RWPE1 (cell line): Measurements from ENCODE around the gene POLG.

Experiments
- CTCF ChIA-PET: fragments of 350-600 bp; sonication (Branson Sonifier 250); formaldehyde crosslinking; extraction: SDS; loops from one replicate; lab custom pipeline; 2021; lab: Yijun Ruan, JAX
- POLR2A ChIA-PET: fragments of 400-600 bp; formaldehyde crosslinking; extraction: SDS; loops from one replicate; lab custom pipeline; 2020; ENCODE audit warnings: antibody characterized with exemption; ENCODE audit not compliant: low non-redundant PET; lab: Yijun Ruan, JAX
- DNase-seq: peaks from one replicate; pipeline ENCODE4 v3.0.0; 2012; ENCODE audit warnings: low spot score
- H3K27ac ChIP-seq: fragments of 450-650 bp; 2 replicates; pipeline ENCODE4 v1.5.1; 2017
- TF ChIP-seq, protein P1 (sequence below): fragments of 450-650 bp; conservative IDR thresholded peaks from 2 replicates; pipeline ENCODE4 v1.5.1; 2017; ENCODE audit warnings: low read depth, mild to moderate bottlenecking

Gene POLG

DNA sequence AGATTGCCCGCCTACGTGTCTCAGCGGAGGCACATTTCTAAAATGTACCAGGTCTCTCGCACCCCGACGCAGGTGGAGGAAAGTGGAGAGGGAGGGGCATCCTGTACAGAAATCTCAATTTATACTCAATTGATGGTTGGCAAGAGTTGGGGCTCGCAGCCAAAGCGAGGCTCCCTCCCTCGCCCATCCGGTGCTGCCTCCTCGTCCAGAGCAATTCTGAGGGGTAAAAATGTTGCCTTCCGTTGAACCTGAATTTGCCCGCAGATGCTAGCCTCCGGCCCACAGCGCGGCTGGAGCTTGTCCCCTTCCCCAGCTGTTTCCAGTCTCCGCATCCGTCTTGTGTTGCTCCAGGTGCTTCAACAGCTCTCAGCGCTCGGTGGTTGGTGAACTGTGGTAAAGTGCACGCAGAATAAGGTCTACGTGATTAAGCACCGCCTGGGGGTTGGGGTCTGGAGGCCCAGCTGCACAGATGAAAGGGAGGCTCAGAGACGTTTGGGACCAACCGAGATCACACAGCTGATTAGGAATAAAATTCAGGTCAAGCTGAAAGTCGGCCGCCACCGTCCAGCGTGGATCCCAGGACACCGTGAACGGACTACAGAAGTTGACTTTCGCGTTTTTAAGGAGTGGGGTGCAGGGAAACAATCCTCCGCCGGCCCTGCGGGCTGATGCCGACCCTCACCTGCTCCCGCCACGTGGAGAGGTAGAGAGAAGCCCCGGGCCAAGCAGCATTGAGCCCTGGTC lies 846 bp upstream of the POLG start:
- H3K27ac ChIP-seq, result peak overlapping the region; percentile 89
- POLR2A ChIA-PET, result interaction anchor here (0.6 kb wide), 1 partner anchor 63 kb away, joined by 8 read pairs; no protein-coding TSS in a partner anchor
- TF ChIP-seq, protein P1, sequence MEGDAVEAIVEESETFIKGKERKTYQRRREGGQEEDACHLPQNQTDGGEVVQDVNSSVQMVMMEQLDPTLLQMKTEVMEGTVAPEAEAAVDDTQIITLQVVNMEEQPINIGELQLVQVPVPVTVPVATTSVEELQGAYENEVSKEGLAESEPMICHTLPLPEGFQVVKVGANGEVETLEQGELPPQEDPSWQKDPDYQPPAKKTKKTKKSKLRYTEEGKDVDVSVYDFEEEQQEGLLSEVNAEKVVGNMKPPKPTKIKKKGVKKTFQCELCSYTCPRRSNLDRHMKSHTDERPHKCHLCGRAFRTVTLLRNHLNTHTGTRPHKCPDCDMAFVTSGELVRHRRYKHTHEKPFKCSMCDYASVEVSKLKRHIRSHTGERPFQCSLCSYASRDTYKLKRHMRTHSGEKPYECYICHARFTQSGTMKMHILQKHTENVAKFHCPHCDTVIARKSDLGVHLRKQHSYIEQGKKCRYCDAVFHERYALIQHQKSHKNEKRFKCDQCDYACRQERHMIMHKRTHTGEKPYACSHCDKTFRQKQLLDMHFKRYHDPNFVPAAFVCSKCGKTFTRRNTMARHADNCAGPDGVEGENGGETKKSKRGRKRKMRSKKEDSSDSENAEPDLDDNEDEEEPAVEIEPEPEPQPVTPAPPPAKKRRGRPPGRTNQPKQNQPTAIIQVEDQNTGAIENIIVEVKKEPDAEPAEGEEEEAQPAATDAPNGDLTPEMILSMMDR, result no peak
- CTCF ChIA-PET, result interaction anchor here (0.6 to 1.2 kb wide), 2 partner anchors 22 to 23 kb away, joined by 3 to 5 read pairs; no protein-coding TSS in a partner anchor
- DNase-seq, result no peak

DNA sequence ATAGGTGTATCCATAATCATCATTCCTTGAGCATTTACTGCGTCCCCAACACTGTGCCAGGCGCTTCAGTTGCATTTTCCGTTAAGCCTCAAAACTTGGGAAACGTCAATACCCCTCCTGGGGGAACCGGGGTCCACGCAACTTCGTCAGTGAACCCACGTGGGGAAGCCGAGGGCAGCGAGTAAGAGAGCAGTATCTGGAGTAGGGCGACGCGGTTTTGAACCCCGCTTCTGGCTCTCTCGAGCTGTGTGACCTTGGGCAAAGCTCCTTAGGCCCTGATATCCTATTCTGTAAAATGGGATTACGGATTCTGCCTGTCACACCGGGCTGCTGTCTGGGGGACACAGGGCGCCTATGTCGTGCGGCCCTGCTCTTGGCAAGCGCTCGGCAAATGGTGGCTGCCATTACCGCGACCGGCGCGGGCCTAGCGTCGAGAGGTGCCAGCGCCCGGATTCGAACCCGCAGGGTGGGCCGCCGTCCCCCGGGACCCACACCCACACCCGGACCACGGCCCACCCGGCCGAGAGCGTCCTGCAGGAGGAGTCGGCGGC lies 590 bp downstream of the POLG start:
- TF ChIP-seq, protein P1, result no peak
- POLR2A ChIA-PET, result no interaction called here
- CTCF ChIA-PET, result interaction anchor here (1.1 kb wide), 1 partner anchor 96 kb away, joined by 3 read pairs; no protein-coding TSS in a partner anchor
- H3K27ac ChIP-seq, result peak overlapping the region; percentile 89
- no peak for DNase-seq

GRCh38 chr15:89333011-89333860 lies 1.4 kb downstream of the POLG start:
- CTCF ChIA-PET, result interaction anchor here (1.1 kb wide), 1 partner anchor 97 kb away, joined by 3 read pairs; no protein-coding TSS in a partner anchor

GRCh38 chr15:89332446-89332845 lies 2.2 kb downstream of the POLG start:
- H3K27ac ChIP-seq, result peak overlapping the region; percentile 89; the same call in 1 of the 2 replicates
- CTCF ChIA-PET, result interaction anchor here (0.6 to 0.7 kb wide), 3 partner anchors 9 to 47 kb away, joined by 3 to 4 read pairs (median 4); no protein-coding TSS in a partner anchor
- TF ChIP-seq, protein P1, result peak; percentile 52; the same call in 1 of the 2 replicates
- POLR2A ChIA-PET, result no interaction called here
- DNase-seq, result peak; percentile 46

More at GRCh38 chr15:89333011-89333860, 1.4 kb downstream of the POLG start:
- DNase-seq, result no peak
- TF ChIP-seq, protein P1, result no peak
- peak overlapping the region; percentile 89 for H3K27ac ChIP-seq
- POLR2A ChIA-PET, result no interaction called here

DNA sequence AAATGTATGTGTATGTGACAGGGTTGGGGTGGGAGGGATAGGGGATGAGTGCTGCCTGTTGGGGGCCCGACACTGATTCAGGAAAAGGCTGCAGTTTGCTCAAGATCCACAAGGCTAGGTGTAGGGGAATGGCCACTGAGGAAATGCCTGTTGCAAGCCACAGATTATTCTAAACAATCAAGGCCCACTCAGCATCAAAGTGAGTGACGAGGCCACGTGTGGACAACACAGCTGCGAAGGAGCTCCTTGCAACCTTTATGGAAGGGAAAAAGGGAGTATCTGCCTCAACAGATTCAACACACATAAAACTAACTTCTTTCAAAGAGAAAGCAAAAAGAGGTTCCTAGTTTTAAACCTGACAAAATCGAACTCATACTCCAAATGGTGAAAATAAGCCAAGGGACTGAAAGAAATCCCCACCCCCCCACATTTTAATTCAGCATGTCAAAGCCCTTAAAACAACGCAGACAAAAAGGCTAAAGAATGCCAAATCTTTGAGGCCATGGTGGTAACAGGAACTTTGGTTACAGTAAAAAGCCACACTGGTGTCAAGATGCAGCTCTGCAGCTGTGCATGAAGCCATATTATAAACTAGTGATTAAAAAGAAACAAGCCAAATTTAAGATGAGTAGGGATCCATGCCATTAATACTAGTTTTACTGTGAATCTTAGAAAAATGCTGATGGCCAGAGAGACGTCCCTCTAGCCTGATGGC lies 3.6 kb downstream of the POLG start:
- ChIA-PET POLR2A (no interaction called here), CTCF (interaction anchor here (1.2 kb wide), 1 partner anchor 10 kb away, joined by 3 read pairs; no protein-coding TSS in a partner anchor)
- H3K27ac ChIP-seq, result no peak overlapping the region
- no peak for DNase-seq
- TF ChIP-seq, protein P1, result no peak
